ENCODE data around the gene DCAF5.

The DCAF5 gene

GRCh38 chr14:69151458-69152180 lies 1.3 kb downstream of the DCAF5 start:
- Histone ChIP-seq H3K9me3 (replicated peaks in 1 of 2; ENCODE audit: control insufficient read depth in 2 of 2, insufficient read depth in 1 of 2, low read depth in 1 of 2, low read length in 2 of 2) (no peaks in the 10 kb centered on the region), H4K91ac (ENCODE audit: low read depth, low read length, poor library complexity) (no peak overlapping the region), H3K4me1 (ENCODE audit: control insufficient read depth in 2 of 2, insufficient read depth in 1 of 2, low read depth in 1 of 2, low read length in 2 of 2) (peaks cover 1 to 5% of the 10 kb centered on the region in 2 donors), H2AK5ac (ENCODE audit: low read depth, low read length) (peak overlapping the region; percentile 19), H2AFZ (ENCODE audit: low read length) (peak overlapping the region; percentile 95), H3K4me2 (ENCODE audit: insufficient read depth, low read length, poor library complexity, severe bottlenecking) (peak overlapping the region; percentile 74), H3K36me3 (replicated peaks in 1 of 2; ENCODE audit: control insufficient read depth in 2 of 2, insufficient read depth in 2 of 2, low read length in 2 of 2) (peaks cover 2 to 41% of the 10 kb centered on the region in 2 donors), H2BK5ac (ENCODE audit: low read length) (peak overlapping the region; percentile 97), H3K14ac (ENCODE audit: low read length) (peak overlapping the region; percentile 14), H2BK15ac (ENCODE audit: low read length) (peak overlapping the region; percentile 81), H3K23ac (ENCODE audit: low read depth, low read length, poor library complexity) (peak overlapping the region; percentile 33), H3K18ac (ENCODE audit: low read length) (peak overlapping the region; percentile 97), H4K8ac (ENCODE audit: low read depth, low read length) (peak overlapping the region; percentile 72), H2BK12ac (ENCODE audit: low read length) (peak overlapping the region; percentile 49), H3K9ac (ENCODE audit: low read depth, low read length, poor library complexity) (peak overlapping the region; percentile 89), H3K27ac (replicated peaks; ENCODE audit: low read length) (peak overlapping the region; percentile 97), H2BK120ac (ENCODE audit: low read depth, low read length) (peak overlapping the region; percentile 95), H3K79me1 (ENCODE audit: low read depth, low read length) (peaks cover 3% of the 10 kb centered on the region), H3K4ac (ENCODE audit: low read length) (no peak overlapping the region), H3K27me3 (ENCODE audit: control insufficient read depth in 3 of 3, insufficient read depth in 3 of 3, low read depth in 1 of 3, low read length in 3 of 3) (peaks cover 0 to 3% (median 0%) of the 10 kb centered on the region in 3 experiments), H3K4me3 (ENCODE audit: low read length in 2 of 2) (peak overlapping the region; percentile 86 to 87)
- WGBS, 2 donors (ENCODE audit: extremely low coverage in 2 of 2, insufficient read length in 2 of 2, insufficient replicate concordance in 1 of 2), result no CpG with 5 or more reads among the region's 57 CpGs
- DNase-seq (ENCODE audit: low spot score), result peak; percentile 88

- Histone ChIP-seq H3K4me2 (ENCODE audit: insufficient read depth, low read length, poor library complexity, severe bottlenecking) (no peak overlapping the region), H3K4ac (ENCODE audit: low read length) (no peak overlapping the region), H3K14ac (ENCODE audit: low read length) (no peak overlapping the region), H3K27ac (replicated peaks; ENCODE audit: low read length) (no peak overlapping the region), H3K18ac (ENCODE audit: low read length) (no peak overlapping the region), H3K9ac (ENCODE audit: low read depth, low read length, poor library complexity) (no peak overlapping the region), H4K91ac (ENCODE audit: low read depth, low read length, poor library complexity) (no peak overlapping the region), H3K79me1 (ENCODE audit: low read depth, low read length) (peaks cover 3% of the 10 kb centered on the region), H3K36me3 (replicated peaks in 1 of 2; ENCODE audit: control insufficient read depth in 2 of 2, insufficient read depth in 2 of 2, low read length in 2 of 2) (peaks cover 2 to 57% of the 10 kb centered on the region in 2 donors), H2BK120ac (ENCODE audit: low read depth, low read length) (no peak overlapping the region), H3K4me3 (ENCODE audit: low read length in 2 of 2) (no peak overlapping the region), H3K27me3 (ENCODE audit: control insufficient read depth in 3 of 3, insufficient read depth in 3 of 3, low read depth in 1 of 3, low read length in 3 of 3) (peaks cover 0 to 3% (median 0%) of the 10 kb centered on the region in 3 experiments), H4K8ac (ENCODE audit: low read depth, low read length) (no peak overlapping the region), H2BK5ac (ENCODE audit: low read length) (no peak overlapping the region), H2AFZ (ENCODE audit: low read length) (no peak overlapping the region), H2AK5ac (ENCODE audit: low read depth, low read length) (no peak overlapping the region), H2BK12ac (ENCODE audit: low read length) (no peak overlapping the region), H3K9me3 (replicated peaks in 1 of 2; ENCODE audit: control insufficient read depth in 2 of 2, insufficient read depth in 1 of 2, low read depth in 1 of 2, low read length in 2 of 2) (no peaks in the 10 kb centered on the region), H2BK15ac (ENCODE audit: low read length) (no peak overlapping the region), H3K4me1 (ENCODE audit: control insufficient read depth in 2 of 2, insufficient read depth in 1 of 2, low read depth in 1 of 2, low read length in 2 of 2) (peaks cover 1 to 5% of the 10 kb centered on the region in 2 donors), H3K23ac (ENCODE audit: low read depth, low read length, poor library complexity) (no peak overlapping the region)
- DNase-seq (ENCODE audit: low spot score), result no peak
- WGBS, 2 donors (ENCODE audit: extremely low coverage in 2 of 2, insufficient read length in 2 of 2, insufficient replicate concordance in 1 of 2), result no CpG with 5 or more reads among the region's 2 CpGs
Measured at GRCh38 chr14:69149461-69150244, 3.3 kb downstream of the DCAF5 start.

- WGBS, 2 donors (ENCODE audit: extremely low coverage in 2 of 2, insufficient read length in 2 of 2, insufficient replicate concordance in 1 of 2), result no CpG with 5 or more reads among the region's 5 CpGs
- H3K27ac ChIP-seq (replicated peaks; ENCODE audit: low read length), result no peak overlapping the region
- no peak for DNase-seq (ENCODE audit: low spot score)
- H4K91ac ChIP-seq (ENCODE audit: low read depth, low read length, poor library complexity), result no peak overlapping the region
- no peaks in the 10 kb centered on the region for H3K27me3 ChIP-seq (ENCODE audit: control insufficient read depth in 3 of 3, insufficient read depth in 3 of 3, low read depth in 1 of 3, low read length in 3 of 3)
- H2BK12ac ChIP-seq (ENCODE audit: low read length), result no peak overlapping the region
- no peaks in the 10 kb centered on the region for H3K9me3 ChIP-seq (replicated peaks in 1 of 2; ENCODE audit: control insufficient read depth in 2 of 2, insufficient read depth in 1 of 2, low read depth in 1 of 2, low read length in 2 of 2)
- H2BK120ac ChIP-seq (ENCODE audit: low read depth, low read length), result no peak overlapping the region
- peaks cover 3 to 9% of the 10 kb centered on the region in 2 donors for H3K4me1 ChIP-seq (ENCODE audit: control insufficient read depth in 2 of 2, insufficient read depth in 1 of 2, low read depth in 1 of 2, low read length in 2 of 2)
- H3K36me3 ChIP-seq (replicated peaks in 1 of 2; ENCODE audit: control insufficient read depth in 2 of 2, insufficient read depth in 2 of 2, low read length in 2 of 2), result peaks cover 0 to 45% of the 10 kb centered on the region in 2 donors
- no peak overlapping the region for H3K4me2 ChIP-seq (ENCODE audit: insufficient read depth, low read length, poor library complexity, severe bottlenecking)
- no peak overlapping the region for H3K9ac ChIP-seq (ENCODE audit: low read depth, low read length, poor library complexity)
- no peak overlapping the region for H3K4ac ChIP-seq (ENCODE audit: low read length)
- no peak overlapping the region for H2BK5ac ChIP-seq (ENCODE audit: low read length)
- H3K4me3 ChIP-seq (ENCODE audit: low read length in 2 of 2), result no peak overlapping the region
- H3K23ac ChIP-seq (ENCODE audit: low read depth, low read length, poor library complexity), result no peak overlapping the region
- H3K79me1 ChIP-seq (ENCODE audit: low read depth, low read length), result no peaks in the 10 kb centered on the region
- H4K8ac ChIP-seq (ENCODE audit: low read depth, low read length), result no peak overlapping the region
- no peak overlapping the region for H2BK15ac ChIP-seq (ENCODE audit: low read length)
- no peak overlapping the region for H3K14ac ChIP-seq (ENCODE audit: low read length)
- H2AK5ac ChIP-seq (ENCODE audit: low read depth, low read length), result no peak overlapping the region
- no peak overlapping the region for H2AFZ ChIP-seq (ENCODE audit: low read length)
- H3K18ac ChIP-seq (ENCODE audit: low read length), result no peak overlapping the region
Measured at GRCh38 chr14:69142101-69142500, 10.8 kb downstream of the DCAF5 start.

- no CpG with 5 or more reads among the region's 1 CpG for WGBS, 2 donors (ENCODE audit: extremely low coverage in 2 of 2, insufficient read length in 2 of 2, insufficient replicate concordance in 1 of 2)
- no peak overlapping the region for H3K27ac ChIP-seq (replicated peaks; ENCODE audit: low read length)
Measured at GRCh38 chr14:69141550-69141949, 11.4 kb downstream of the DCAF5 start.

More at GRCh38 chr14:69141550-69141949, 11.4 kb downstream of the DCAF5 start:
- no peak overlapping the region for H3K4me2 ChIP-seq (ENCODE audit: insufficient read depth, low read length, poor library complexity, severe bottlenecking)
- no peak overlapping the region for H2BK5ac ChIP-seq (ENCODE audit: low read length)
- no peak overlapping the region for H2BK12ac ChIP-seq (ENCODE audit: low read length)
- no peak overlapping the region for H4K91ac ChIP-seq (ENCODE audit: low read depth, low read length, poor library complexity)
- H3K4me3 ChIP-seq (ENCODE audit: low read length in 2 of 2), result no peak overlapping the region
- no peak overlapping the region for H4K8ac ChIP-seq (ENCODE audit: low read depth, low read length)
- no peak for DNase-seq (ENCODE audit: low spot score)
- H3K36me3 ChIP-seq (replicated peaks in 1 of 2; ENCODE audit: control insufficient read depth in 2 of 2, insufficient read depth in 2 of 2, low read length in 2 of 2), result peaks cover 0 to 39% of the 10 kb centered on the region in 2 donors
- no peak overlapping the region for H2BK120ac ChIP-seq (ENCODE audit: low read depth, low read length)
- no peak overlapping the region for H2AK5ac ChIP-seq (ENCODE audit: low read depth, low read length)
- H3K9me3 ChIP-seq (replicated peaks in 1 of 2; ENCODE audit: control insufficient read depth in 2 of 2, insufficient read depth in 1 of 2, low read depth in 1 of 2, low read length in 2 of 2), result no peaks in the 10 kb centered on the region
- H3K4ac ChIP-seq (ENCODE audit: low read length), result no peak overlapping the region
- H3K14ac ChIP-seq (ENCODE audit: low read length), result no peak overlapping the region
- no peaks in the 10 kb centered on the region for H3K79me1 ChIP-seq (ENCODE audit: low read depth, low read length)
- H3K27me3 ChIP-seq (ENCODE audit: control insufficient read depth in 3 of 3, insufficient read depth in 3 of 3, low read depth in 1 of 3, low read length in 3 of 3), result no peaks in the 10 kb centered on the region
- H3K4me1 ChIP-seq (ENCODE audit: control insufficient read depth in 2 of 2, insufficient read depth in 1 of 2, low read depth in 1 of 2, low read length in 2 of 2), result peaks cover 3 to 9% of the 10 kb centered on the region in 2 donors
- H3K23ac ChIP-seq (ENCODE audit: low read depth, low read length, poor library complexity), result no peak overlapping the region
- no peak overlapping the region for H2AFZ ChIP-seq (ENCODE audit: low read length)
- H2BK15ac ChIP-seq (ENCODE audit: low read length), result no peak overlapping the region
- H3K18ac ChIP-seq (ENCODE audit: low read length), result no peak overlapping the region
- no peak overlapping the region for H3K9ac ChIP-seq (ENCODE audit: low read depth, low read length, poor library complexity)

All from neuronal stem cell (in vitro differentiated cells).